ENCODE data around the gene SPATA25. TPM values are rescaled to one million over a fixed set of nuclear protein-coding genes. Genes with fewer than 3 reads are reported as not detected.

SPATA25 gene
- polyA plus RNA-seq, 1 donor (not counting 4 experiments of a cell fraction or from before 2014, with no cell fraction given) = not detected

- H3K9me3 ChIP-seq (ENCODE audit: control insufficient read depth, low read depth, low read length) = no peaks in the 10 kb centered on the region
- no peaks in the 10 kb centered on the region for H3K9me1 ChIP-seq (ENCODE audit: control insufficient read depth, extremely low read depth, insufficient read depth, low read length)
- TF ChIP-seq CTCF (optimal IDR thresholded peaks at IDR 0.05 in 1 of 3, IDR thresholded peaks at IDR 0.05 in 1 of 3, conservative IDR thresholded peaks at IDR 0.05 in 1 of 3; ENCODE audit: extremely low read depth in 1 of 3, insufficient read depth in 2 of 3, low read length in 3 of 3) (no peak), EZH2 (IDR thresholded peaks at IDR 0.05; ENCODE audit: low read length) (no peak)
- H3K9ac ChIP-seq (ENCODE audit: control insufficient read depth, extremely low read depth, insufficient read depth, low read length) = no peak overlapping the region
- H3K4me1 ChIP-seq (ENCODE audit: control insufficient read depth, extremely low read depth, insufficient read depth, low read length) = peaks cover under 1% of the 10 kb centered on the region
- H3K4me3 ChIP-seq (ENCODE audit: control insufficient read depth in 2 of 3, extremely low read depth in 1 of 3, insufficient read depth in 2 of 3, low read depth in 1 of 3, low read length in 3 of 3) = no peak overlapping the region
- H3K27me3 ChIP-seq (ENCODE audit: control insufficient read depth, extremely low read depth, insufficient read depth, low read length) = no peaks in the 10 kb centered on the region
- DNase-seq (ENCODE audit: low read depth, low spot score) = no peak
- no peak for FAIRE-seq
- H4K20me1 ChIP-seq (ENCODE audit: control insufficient read depth, extremely low read depth, insufficient read depth, low read length) = no peaks in the 10 kb centered on the region
- no peak overlapping the region for H2AFZ ChIP-seq (ENCODE audit: control insufficient read depth, low read length)
- no peak overlapping the region for H3K27ac ChIP-seq (ENCODE audit: control insufficient read depth, insufficient read depth, low read length)
- H3K4me2 ChIP-seq (ENCODE audit: control insufficient read depth, extremely low read depth, insufficient read depth, low read depth, low read length) = no peak overlapping the region
- H3K36me3 ChIP-seq (ENCODE audit: control insufficient read depth in 2 of 2, extremely low read depth in 1 of 2, insufficient read depth in 2 of 2, low read length in 2 of 2) = peaks cover 4 to 5% of the 10 kb centered on the region in 2 experiments
- dilution Hi-C loops (cut with MboI; ENCODE audit: extremely low pct_ligation_motif_present, low sequenced_read_pairs) = no loop called here
- peaks cover 6% of the 10 kb centered on the region for H3K79me2 ChIP-seq (ENCODE audit: control insufficient read depth, insufficient read depth, low read length)
These were observed 36.5 kb downstream of the SPATA25 start for GRCh38 chr20:45850926-45851325.

GRCh38 chr20:45850238-45850637 is 37.2 kb downstream of the SPATA25 start:
- Histone ChIP-seq H3K27me3 (ENCODE audit: control insufficient read depth, extremely low read depth, insufficient read depth, low read length) (no peaks in the 10 kb centered on the region), H3K9me1 (ENCODE audit: control insufficient read depth, extremely low read depth, insufficient read depth, low read length) (no peaks in the 10 kb centered on the region), H3K27ac (ENCODE audit: control insufficient read depth, insufficient read depth, low read length) (no peak overlapping the region), H3K4me3 (ENCODE audit: control insufficient read depth in 2 of 3, extremely low read depth in 1 of 3, insufficient read depth in 2 of 3, low read depth in 1 of 3, low read length in 3 of 3) (no peak overlapping the region), H4K20me1 (ENCODE audit: control insufficient read depth, extremely low read depth, insufficient read depth, low read length) (no peaks in the 10 kb centered on the region), H3K9ac (ENCODE audit: control insufficient read depth, extremely low read depth, insufficient read depth, low read length) (no peak overlapping the region), H2AFZ (ENCODE audit: control insufficient read depth, low read length) (no peak overlapping the region), H3K4me1 (ENCODE audit: control insufficient read depth, extremely low read depth, insufficient read depth, low read length) (no peaks in the 10 kb centered on the region), H3K36me3 (ENCODE audit: control insufficient read depth in 2 of 2, extremely low read depth in 1 of 2, insufficient read depth in 2 of 2, low read length in 2 of 2) (peaks cover 6 to 7% of the 10 kb centered on the region in 2 experiments), H3K4me2 (ENCODE audit: control insufficient read depth, extremely low read depth, insufficient read depth, low read depth, low read length) (no peak overlapping the region), H3K79me2 (ENCODE audit: control insufficient read depth, insufficient read depth, low read length) (peaks cover 3% of the 10 kb centered on the region), H3K9me3 (ENCODE audit: control insufficient read depth, low read depth, low read length) (no peaks in the 10 kb centered on the region)
- DNase-seq (ENCODE audit: low read depth, low spot score) (no peak), FAIRE-seq (no peak)
- dilution Hi-C loops (cut with MboI; ENCODE audit: extremely low pct_ligation_motif_present, low sequenced_read_pairs) = no loop called here
- TF ChIP-seq EZH2 (IDR thresholded peaks at IDR 0.05; ENCODE audit: low read length) = no peak
- TF ChIP-seq CTCF (optimal IDR thresholded peaks at IDR 0.05 in 1 of 3, IDR thresholded peaks at IDR 0.05 in 1 of 3, conservative IDR thresholded peaks at IDR 0.05 in 1 of 3; ENCODE audit: extremely low read depth in 1 of 3, insufficient read depth in 2 of 3, low read length in 3 of 3) = no peak
